Hematopoietic multipotent progenitor cell (in vitro differentiated cells): ENCODE results near the gene AMOT. TPM values are rescaled to one million over a fixed set of nuclear protein-coding genes. Genes with fewer than 3 reads are reported as not detected.

Experiments used
- DNase-seq, 3 donors: peaks; one replicate each; pipeline ENCODE4 v3.0.0-alpha.2; 2011 to 2015; ENCODE audit warnings: low read depth in 2 of 3, low spot score in 2 of 3
- total RNA-seq: library from RNA; depleted of rRNA; stranded (reverse); fragments of >200 nt; gene quantifications from one replicate; pipeline ENCODE4 v1.2.3, GENCODE V29; 2012

AMOT gene
- total RNA-seq, 1 donor = 8.3 TPM

GRCh38 chrX:112841114-112841819, 636 bp upstream of the AMOT start:
- DNase-seq = peak; percentile 54 to 89 (median 85)

DNA sequence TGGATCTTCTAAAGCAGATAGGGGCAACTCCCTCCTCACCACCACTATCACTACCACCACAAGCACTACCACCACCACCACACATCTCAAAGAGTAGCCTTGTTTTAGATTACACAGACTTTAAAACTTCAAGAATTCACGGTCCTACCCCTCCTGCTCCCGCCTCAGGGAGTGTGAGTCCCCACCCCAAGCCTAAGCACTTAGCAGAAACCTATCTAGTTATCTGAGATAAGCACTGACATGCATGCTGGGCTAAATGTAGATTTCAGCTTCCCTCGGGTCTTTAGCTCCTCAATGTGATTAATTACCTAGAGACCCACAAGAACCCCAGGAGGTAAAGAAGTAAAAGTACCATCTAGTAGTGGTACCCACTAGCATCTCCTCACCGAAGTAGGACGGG, 775 bp downstream of the AMOT start:
- peak in 1 of 3 donors; percentile 8 for DNase-seq

DNA sequence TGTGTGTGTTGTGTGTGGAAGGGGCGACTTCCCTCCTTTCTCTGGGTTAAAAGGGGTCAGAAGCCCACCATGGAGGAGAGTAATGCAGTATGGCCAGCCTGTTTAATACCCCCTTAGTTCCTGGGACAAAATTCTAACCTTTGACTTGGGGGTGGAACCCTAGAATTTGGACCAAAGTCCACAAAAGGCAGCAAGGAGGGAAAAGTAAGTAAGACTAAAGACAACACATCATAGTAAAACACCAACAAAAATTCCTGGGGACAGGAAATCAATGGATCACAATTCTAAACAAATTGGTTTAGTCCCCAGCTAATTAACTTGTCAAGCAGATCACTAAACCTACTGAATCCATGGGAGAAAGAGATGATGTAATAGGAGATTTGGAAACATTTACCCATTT, 3.1 kb downstream of the AMOT start:
- DNase-seq = no peak

DNA sequence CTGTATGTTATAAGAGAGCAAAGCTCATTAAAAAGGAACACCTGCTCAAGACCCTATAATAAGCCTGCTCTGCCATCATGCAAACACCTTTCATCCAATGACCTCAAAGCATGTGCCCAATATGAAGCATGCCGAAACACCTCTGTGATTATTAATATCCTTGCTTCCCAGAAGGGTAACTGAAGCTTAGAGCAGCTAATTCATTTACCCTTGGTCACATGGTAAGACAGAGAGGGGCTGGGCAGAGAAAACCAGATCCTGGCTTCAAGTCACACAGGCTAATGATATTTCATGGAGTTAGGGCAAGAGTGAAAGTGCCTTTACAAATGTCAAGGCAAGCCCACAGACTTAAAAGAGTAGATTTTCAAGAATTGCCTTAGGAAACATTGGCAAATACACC, 5.6 kb downstream of the AMOT start:
- DNase-seq = no peak

DNA sequence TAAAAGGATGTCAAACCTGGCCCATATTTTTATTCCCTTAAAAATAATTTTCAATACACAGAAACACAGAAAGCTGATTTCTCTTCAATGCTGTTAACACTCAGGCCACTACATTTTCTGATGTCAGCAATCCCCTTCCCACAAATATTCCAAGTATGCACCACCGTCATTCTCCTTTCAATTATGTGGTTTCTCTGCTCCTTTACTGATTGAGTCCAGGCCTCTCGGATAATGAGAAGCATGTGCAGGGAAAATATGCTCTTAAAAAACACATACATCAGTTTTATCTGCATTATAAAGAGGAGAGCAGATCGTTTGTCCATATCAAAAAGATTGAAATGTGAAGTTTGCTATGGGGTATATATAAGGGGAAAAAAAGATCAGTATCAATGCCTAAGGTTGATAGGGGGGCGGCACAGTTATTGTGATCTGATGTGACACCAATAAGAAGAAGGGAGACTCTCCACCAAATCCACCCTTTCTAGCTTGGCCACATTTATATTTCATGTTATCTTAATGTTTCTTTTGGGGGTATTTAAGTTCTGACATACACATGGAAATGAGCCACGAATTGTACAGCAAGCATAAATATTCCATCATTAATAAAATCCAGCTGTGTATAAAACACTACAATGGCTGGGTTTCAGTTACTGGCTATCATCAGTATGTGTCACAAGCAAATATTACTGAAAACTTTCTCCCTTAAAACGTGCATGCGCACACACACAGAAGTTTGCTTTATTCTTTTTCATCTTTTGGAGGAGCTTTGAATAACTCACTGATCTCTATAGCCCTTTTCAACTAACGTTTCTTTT, 6.4 kb downstream of the AMOT start:
- DNase-seq = no peak

DNA sequence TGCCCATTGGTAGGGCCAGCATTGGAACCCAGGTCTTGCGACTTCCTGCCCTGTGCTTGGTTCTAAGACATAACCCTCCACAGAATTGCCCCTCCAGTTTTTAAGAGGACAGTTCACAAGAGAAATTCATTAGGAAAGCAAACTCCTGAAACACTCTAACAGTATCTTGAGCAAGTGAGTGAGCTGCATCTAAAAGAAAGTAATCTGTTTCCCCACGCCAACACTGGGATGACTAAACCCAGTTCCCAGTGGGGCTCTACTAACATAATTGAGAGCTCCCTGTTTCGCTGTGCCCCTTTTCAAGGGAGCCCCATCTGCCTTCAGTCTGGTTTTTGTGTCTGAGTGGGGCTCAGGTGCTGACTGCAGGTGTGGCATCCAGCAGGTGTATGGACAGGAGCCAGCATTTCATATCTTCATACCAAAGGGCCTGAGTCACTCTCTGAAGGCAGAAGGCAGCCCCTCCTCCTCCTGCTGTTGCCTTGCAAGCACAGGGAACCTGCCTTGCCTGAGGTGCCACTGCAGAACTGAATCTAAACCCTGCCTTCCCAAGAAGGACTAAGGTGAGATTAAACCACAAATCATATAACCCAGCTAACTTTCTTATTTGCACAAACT, 8.0 kb downstream of the AMOT start:
- DNase-seq = no peak

GRCh38 chrX:112830540-112830939, 10.1 kb downstream of the AMOT start:
- DNase-seq = no peak

- DNase-seq = no peak
Measured at GRCh38 chrX:112827292-112827903, 13.2 kb downstream of the AMOT start.

DNA sequence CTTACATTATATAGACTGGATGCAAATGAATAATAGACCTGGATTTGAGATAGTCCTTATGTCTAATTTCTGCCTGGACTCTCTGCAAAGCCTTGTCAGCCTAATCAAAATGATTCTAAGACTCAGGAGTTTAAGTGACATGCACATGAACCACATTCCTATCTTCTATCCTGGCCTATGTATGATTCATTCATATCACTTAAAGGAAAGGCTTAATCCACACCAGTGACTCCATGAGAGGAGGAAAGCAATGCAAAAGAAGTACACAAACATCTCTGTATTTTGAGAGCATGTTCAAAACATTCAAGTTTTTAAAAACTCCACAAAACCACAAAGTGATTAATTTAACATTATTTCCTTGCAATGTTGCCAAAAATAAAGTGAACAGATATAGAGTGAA, 14.6 kb downstream of the AMOT start:
- DNase-seq = no peak

DNA sequence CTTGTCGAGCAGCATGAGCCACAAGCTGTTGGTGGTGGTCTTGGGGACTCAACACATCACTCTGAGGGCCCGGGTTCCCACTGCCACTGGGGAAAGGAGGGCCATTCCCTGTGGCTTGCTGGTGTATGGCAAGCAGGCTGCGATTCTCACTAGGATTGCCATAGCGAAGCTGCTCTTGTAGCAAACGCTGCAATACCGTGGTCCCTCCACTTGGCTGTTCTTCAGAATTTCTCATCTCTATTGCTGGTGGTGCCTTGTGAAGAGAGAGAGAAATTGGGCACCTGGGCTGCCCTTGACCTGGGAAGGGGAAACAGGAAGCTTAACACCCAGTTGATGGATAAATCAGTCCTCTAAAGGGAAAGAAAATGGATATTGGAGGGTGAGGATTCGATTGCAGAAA, 17.7 kb downstream of the AMOT start:
- DNase-seq = no peak

GRCh38 chrX:112820364-112821268, 20.0 kb downstream of the AMOT start:
- no peak for DNase-seq

DNA sequence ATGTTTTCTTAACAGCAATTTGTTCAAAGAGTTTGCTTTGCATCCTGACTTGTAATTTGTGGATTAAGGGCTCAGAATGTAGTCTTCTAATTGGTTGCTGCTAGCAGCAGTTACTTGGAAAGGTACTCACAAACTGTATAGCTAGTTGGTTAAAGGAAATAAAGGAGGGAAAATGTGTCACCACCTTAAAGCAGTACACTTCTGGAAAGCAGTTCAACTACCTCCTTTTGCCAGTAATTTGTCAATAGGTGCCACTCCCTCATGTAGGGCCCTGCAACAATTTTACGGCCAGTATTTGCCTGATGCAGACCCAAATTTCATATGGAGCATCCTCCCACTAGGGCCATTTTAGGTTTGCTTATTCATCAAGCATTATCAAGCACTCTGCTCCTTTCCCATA, 20.8 kb downstream of the AMOT start:
- no peak for DNase-seq

- no peak for DNase-seq
Measured at GRCh38 chrX:112819008-112819640, 21.5 kb downstream of the AMOT start.

- no peak for DNase-seq
Measured at GRCh38 chrX:112818114-112819007, 22.3 kb downstream of the AMOT start.

GRCh38 chrX:112816908-112817307, 23.7 kb downstream of the AMOT start:
- no peak for DNase-seq

- no peak for DNase-seq
Measured at GRCh38 chrX:112814496-112814895, 26.1 kb downstream of the AMOT start.

GRCh38 chrX:112812741-112813140, 27.9 kb downstream of the AMOT start:
- DNase-seq = no peak

DNA sequence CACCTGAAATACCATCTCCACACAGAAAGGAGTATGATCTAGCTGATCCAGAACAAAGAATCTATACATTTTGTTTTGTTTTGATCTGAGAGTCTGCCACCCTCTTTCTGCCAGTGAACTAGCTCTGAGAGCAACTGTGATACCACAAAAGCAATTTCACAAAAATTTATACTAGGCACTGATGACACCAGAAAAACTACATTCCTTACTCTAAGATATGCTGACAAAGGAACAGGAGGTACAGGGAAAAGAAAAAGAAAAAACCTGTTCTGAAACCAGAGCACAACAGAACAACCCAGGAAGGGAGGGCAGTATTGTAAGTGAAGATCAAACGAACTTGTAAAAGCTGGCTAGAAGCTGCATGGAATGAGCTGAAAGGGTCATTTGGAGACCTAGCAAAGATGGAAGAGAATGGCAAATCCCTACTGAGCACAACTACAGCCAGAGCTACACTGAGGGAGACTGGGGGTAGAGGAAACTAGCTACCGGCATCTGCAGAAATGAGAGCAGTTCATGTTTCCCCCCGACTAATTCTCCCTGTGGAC, 31.9 kb downstream of the AMOT start:
- DNase-seq = no peak

- DNase-seq = no peak
Measured at GRCh38 chrX:112808007-112808406, 32.6 kb downstream of the AMOT start.
